Loucy (cell line): ENCODE results near the gene PLXNA4.

Experiments used
- EZH2phosphoT487 ChIP-seq: fragments of 200-600 bp; IDR thresholded peaks from 2 replicates; pipeline ENCODE4 v1.6.1; 2018; ENCODE audit warnings: antibody characterized with exemption, mild to moderate bottlenecking, moderate library complexity, borderline replicate concordance
- TF ChIP-seq, protein P1 (sequence below): fragments of 200-600 bp; sonication (generic); conservative IDR thresholded peaks from 2 replicates; pipeline ENCODE4 v1.5.1; 2014; ENCODE audit warnings: mild to moderate bottlenecking, antibody characterized with exemption, low read length

DNA sequence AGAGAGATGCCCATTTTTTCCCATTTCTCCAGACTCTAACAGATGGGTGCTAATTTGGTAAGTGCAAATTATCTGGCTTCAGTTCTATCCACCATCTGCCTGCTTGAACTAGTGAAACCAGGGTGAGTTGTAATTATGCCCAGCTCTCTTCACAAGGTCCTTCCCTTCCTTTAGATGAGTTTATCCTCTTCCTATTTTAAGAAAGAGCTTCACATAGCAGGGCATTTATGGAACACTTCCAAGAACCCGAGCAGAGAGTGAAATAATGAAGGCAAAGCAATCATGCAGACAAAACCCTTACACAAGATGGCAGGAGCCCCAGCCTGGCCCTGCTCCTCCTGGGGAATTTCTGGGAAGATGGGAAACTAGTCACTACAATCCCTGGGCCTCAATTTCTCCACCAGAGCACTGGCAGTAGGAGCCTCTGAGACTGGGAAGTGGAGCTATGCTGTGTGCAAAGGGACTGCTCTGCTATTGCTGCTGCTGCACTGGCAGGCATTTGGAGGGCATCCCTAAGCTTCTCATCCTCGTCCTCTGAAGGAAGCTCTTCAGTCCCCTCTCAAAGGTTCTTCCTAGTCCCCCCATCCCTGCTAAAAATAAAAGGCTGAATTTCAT is 33.7 kb upstream of the PLXNA4 start:
- TF ChIP-seq, protein P1, sequence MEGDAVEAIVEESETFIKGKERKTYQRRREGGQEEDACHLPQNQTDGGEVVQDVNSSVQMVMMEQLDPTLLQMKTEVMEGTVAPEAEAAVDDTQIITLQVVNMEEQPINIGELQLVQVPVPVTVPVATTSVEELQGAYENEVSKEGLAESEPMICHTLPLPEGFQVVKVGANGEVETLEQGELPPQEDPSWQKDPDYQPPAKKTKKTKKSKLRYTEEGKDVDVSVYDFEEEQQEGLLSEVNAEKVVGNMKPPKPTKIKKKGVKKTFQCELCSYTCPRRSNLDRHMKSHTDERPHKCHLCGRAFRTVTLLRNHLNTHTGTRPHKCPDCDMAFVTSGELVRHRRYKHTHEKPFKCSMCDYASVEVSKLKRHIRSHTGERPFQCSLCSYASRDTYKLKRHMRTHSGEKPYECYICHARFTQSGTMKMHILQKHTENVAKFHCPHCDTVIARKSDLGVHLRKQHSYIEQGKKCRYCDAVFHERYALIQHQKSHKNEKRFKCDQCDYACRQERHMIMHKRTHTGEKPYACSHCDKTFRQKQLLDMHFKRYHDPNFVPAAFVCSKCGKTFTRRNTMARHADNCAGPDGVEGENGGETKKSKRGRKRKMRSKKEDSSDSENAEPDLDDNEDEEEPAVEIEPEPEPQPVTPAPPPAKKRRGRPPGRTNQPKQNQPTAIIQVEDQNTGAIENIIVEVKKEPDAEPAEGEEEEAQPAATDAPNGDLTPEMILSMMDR: no peak
- TF ChIP-seq EZH2phosphoT487: no peak
